ENCODE measurements around the gene MUC4.
"Not testable (repeated sequence)": the region's sequence is repeated elsewhere in the genome, so short reads cannot be mapped to it uniquely, and the experiment has no call there.

Gene MUC4

GRCh38 chr3:195760345-195761122, 51.2 kb downstream of the MUC4 start:
- DNase-seq = no peak

- no peak for DNase-seq
Observed at GRCh38 chr3:195758721-195759353, 52.9 kb downstream of the MUC4 start.

GRCh38 chr3:195757827-195758226, 53.9 kb downstream of the MUC4 start:
- no peak for DNase-seq

GRCh38 chr3:195757438-195757770, 54.3 kb downstream of the MUC4 start:
- no peak for DNase-seq

DNA sequence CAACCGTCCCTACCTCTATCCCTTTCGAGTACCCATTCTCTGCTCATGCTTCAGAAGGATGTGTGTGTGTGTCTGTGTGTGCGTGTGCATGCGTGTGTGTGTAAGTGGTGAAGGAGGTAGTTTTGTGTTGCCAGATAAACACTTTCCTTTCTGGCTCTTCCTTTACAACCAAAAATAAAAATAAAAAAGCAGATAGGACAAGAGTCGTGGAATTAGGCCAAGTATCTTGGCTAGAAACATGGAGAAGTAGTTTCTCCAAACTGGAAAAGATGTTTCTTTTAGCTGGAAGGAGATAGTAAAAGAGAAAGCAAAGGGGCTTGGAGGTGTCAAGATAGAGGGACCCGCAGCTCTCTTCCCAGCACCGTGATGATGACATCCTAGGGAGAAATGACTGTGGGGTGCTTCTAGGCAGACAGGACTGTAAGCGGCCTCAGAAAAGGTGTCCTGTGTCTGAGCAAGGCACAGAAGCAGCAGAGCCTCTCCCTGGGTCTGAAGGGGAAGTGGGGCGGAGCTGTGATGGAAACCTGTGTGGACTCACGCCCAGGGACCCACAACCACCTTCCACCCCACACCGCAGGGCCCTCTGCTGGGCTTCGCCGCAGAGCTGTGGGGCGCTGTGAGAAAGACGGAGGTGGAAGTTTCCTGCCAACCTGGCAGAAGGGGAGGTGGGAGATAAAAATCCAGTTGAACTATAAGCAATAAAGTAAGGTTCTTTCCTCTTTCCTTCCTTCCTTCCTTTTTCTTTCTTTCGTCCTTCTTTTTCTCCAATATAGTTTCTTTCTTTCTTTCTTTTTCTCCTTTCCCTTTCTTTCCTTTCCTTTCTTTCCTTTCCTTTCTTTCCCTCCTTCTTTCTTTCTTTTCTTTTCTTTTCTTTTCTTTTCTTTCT, 55.7 kb downstream of the MUC4 start:
- DNase-seq = no peak

GRCh38 chr3:195755391-195755790, 56.3 kb downstream of the MUC4 start:
- no peak for DNase-seq

GRCh38 chr3:195754906-195755305, 56.8 kb downstream of the MUC4 start:
- DNase-seq = no peak

- DNase-seq = no peak
Observed at GRCh38 chr3:195754141-195754540, 57.6 kb downstream of the MUC4 start.

DNA sequence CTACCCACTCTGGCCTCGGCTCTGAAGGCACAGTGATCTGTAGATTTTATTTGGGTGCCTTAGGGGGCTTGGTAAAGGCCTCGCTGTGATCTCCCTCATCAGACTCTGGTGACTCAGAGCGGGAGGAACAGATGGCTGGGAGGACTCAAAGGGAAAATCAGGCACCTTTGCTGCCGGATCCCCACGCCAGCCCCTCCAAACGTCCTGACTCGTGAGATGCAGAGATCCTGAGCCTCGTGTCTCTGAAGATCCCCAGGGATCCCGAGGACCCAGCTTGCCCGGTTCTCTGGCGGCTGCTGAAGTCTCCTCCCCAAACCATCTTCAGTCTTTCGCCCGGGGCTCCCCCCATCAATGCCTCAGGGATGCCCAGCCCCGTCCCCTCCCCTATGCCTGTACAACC, 58.1 kb downstream of the MUC4 start:
- no peak for DNase-seq

- no peak for DNase-seq
Observed at GRCh38 chr3:195752546-195753331, 59.0 kb downstream of the MUC4 start.

DNA sequence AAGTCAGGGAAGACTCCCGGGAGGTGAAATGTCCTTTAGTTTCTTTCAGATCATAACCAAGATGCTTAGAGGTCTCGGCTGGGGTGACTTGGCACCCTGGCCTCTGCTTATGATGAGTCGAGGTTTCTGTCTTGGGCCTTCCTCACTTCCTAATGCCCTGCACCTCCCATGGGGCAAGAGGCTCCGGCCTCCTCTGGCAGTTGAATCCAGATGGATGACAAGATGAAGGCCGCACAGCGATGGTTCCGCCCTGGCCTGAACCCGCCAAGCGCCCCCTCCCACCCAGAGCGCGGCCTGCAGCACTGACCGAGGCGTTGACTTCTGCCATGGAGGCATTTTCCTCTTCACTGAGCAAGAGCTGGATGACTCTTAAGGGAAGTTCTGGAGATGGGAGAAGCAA, 59.7 kb downstream of the MUC4 start:
- no peak for DNase-seq

GRCh38 chr3:195751560-195751959, 60.2 kb downstream of the MUC4 start:
- DNase-seq = no peak

GRCh38 chr3:195750797-195751520, 60.8 kb downstream of the MUC4 start:
- no peak for DNase-seq

DNA sequence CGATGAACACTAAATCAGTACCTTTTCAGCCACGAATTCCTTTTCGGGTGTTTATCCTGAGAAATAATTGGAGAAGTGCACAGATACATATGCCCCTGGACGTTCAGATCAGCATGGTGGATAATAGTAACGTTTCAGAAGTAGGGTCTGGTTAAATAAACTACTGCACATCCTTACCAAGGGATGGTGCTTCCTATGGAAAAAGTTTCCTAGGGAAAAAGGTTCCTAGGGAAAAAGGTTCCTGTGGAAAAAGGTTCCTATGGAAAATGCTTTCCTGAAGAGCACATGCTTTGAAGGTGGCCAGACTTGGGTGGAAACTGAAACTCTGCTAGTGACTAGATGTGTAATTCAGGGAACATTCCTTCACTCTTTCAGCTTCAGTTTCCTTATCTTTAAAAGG, 62.6 kb downstream of the MUC4 start:
- not testable (repeated sequence) for DNase-seq

- no peak for DNase-seq
Observed at GRCh38 chr3:195748661-195749060, 63.1 kb downstream of the MUC4 start.

DNA sequence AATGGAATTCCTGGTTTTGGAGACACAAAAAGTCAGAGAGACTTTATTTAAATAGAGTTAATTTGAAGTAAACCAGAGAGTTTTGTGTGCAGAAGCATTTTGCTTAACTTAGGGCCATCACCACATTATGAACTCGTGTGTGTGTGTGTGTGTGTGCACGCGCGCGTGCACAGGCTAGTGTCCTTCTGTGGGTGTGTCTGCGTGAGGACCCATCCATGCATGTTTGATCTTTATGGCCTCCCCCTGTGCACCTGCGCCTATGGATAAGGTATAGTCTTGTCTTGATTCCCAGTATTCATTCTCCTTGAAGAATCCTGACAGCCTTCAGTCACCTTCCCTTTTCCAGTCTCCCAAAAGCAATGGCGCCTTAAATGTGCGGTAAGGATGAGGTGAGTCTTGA, 65.0 kb downstream of the MUC4 start:
- no peak for DNase-seq

DNA sequence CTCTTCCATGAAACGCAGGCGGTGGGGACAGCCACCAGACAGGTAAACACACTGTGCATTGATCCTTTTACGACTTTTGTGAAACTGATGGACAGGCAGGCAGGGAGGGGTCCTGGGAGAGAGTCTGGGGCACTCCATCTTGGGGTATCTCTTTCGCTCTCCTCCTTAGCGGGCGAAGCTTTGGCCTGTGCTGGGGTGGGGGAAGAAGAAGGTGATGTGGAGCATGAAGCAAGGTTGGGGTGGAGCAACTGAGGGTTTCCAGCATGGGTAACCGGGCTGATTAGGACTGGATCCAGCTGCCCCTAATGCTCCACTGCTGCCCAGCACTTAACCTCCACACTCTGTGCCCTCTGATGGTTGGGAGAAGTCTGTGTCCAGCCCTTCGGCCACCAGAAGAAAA, 65.4 kb downstream of the MUC4 start:
- no peak for DNase-seq

DNA sequence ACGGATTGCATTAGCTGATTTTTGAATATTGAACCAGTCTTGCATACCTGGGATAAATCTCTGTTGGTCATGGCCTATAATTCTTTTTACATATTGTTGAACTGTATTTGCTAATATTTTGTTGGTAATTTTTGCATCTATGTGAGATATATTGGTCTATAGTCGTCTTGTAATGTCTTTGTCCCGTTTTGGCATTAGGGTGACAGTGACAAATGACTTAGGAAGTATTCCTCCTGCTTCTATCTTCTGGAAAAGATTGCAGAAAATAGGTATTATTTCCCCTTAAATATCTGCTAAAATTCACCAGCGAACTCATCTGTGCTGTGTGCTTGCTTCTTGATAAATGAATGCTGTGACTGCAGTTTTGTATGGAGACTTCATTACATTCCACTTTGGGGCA, 67.3 kb downstream of the MUC4 start:
- no peak for DNase-seq

DNA sequence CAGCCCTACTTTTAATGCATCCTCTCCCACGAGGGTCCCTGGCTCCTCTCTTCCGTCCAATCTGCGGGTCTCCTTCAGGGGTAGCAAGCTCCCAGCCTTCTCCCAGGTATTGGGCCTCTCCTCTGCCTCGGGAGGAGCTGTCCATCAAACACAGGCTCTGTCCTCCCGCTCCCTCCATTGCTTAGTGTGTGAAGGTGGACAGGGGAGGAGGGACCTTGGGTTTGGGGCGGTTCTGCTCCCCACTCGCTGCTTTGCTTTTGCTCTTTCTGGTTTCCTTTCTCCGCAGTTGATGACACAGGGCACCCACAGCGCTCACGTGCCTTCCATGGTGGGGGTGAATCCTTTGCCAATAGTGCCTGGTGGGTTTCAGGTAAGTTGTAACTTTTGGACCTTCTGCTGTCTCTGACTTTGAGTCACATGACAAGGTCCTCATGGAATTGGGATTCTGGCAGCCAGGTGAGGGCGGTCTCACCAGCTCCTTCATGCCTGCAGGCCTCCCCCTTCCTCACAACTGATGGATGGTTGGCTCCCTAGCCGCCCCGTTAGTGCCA, 72.1 kb downstream of the MUC4 start:
- no peak for DNase-seq

GRCh38 chr3:195738274-195739044, 73.3 kb downstream of the MUC4 start:
- no peak for DNase-seq

DNA sequence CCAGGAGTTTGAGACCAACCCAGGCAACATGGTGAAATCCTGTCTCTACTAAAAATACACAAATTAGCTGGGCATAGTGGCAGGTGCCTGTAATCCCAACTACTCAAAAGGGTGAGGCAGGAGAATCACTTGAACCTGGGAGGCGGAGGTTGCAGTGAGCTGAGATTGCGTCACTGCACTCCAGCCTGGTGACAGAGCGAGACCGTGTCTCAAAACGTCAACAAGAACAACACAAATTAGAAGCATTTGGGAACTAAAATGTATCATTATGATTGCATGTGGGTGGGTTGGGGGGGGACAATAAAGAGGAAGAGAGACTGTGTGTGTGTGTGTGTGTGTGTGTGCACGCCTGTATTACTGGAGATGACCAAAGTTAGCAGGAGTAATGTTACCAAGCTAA, 73.9 kb downstream of the MUC4 start:
- DNase-seq = not testable (repeated sequence)
